ENCODE measurements around the gene CAPZA2.

DNA sequence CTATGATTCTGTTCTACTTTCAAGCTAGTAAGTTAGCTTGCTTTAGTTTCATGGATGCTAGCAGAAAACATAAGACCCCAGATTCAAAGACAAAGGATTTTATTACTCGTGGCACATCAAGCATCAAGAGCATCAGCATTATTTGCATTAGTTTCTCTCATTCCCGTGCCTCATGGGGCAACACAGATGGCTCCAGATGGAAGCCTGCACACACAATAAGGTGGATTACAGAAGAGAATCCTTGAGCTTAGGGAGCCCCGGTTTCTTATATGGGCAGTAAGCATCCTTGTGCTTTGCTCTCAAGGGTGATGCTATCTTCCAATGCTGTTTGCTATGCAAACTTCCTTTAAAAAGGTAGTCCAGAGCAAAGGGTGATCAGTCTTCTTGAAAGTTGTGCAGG lies 10.7 kb upstream of the CAPZA2 start:
- no peak for TF ChIP-seq CREB1 (IDR thresholded peaks at IDR 0.05; ENCODE audit: low read depth)
- no peak for TF ChIP-seq CEBPB (IDR thresholded peaks at IDR 0.05)

Data from Ishikawa (cell line).